NCI-H345 treated with DMSO at 0.1 percent for 48 hours (cell line): Measurements from ENCODE around the gene PBRM1.

ENCODE experiments used
- DNase-seq: peaks from one replicate; lab custom pipeline; 2025; ENCODE audit not compliant: unreplicated experiment; lab: John Stamatoyannopoulos, UW

Gene PBRM1

DNA sequence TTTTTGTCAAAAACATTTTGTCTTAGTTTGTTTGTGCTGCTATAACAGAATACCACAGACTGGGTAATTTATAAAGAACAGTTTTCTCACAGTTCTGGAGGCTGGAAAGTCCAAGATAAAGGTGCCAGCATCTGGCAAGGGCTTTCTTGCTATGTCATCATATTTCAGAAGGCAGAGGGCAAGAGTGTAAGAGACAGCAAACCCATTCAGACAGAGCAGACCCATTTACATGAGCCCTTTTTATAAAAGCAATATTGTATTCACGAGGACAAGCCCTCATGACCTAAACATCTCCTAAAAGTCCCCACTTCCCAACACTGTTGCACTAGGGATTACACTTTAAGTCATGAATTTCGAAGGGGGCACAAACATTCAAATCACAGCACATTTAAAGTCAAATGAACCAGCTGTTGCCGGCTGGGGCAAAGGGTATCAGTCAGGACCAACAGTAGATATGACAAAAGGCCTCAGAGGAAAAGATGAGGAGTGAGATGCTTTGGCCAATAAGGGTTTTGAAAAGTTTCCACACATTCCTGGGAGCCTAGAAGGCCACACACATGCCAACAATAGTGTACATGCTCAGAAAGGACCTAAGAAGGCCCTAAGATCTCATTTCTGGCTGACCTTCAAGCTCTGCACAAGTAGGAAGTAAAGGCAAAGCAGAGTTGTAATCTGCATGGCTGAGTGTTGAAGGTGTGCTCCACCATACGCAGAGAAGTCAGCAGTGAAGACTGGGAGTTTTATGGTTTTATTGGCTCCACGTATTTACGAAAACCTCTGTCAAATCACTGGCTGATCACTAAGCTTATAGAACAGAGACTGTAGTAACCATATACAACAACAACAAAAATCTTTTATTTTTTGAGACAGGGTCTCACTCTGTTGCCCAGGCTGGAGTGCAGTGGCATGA lies 111.4 kb downstream of the PBRM1 start:
- no peak for DNase-seq

GRCh38 chr3:52572221-52572620 lies 113.5 kb downstream of the PBRM1 start:
- DNase-seq, result no peak

DNA sequence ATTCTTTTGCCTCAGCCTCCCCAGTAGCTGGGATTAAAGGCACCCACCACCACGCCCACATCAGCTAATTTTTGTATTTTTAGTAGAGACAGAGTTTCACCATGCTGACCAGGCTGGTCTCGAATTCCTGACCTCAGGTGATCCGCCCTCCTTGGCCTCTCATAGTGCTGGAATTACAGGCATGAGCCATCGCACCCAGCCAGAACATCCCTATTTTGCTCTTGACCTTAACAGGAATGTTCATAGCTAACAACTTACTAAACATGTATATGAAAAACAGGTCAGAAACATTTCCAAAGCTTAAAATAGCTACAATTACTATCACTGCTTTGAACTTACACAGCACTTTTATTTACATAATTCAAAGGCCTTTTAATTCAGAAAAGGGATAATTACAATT lies 115.6 kb downstream of the PBRM1 start:
- no peak for DNase-seq

DNA sequence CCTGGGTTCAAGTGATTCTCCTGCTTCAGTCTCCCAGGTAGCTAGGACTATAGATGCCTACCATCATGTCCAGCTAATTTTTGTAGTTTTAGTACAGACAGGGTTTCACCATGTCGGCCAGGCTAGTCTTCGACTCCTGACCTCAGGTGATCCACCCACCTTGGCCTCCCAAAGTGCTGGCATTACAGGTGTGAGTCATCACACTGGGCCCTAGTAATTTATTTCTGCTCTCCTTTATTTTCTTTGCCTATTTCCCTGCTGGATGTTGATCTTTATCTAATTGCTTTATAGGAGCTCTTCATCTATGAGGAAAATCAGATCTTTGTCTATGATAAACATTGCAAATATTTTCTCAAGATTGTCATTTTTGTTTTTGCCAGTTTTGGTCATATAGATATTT lies 117.6 kb downstream of the PBRM1 start:
- DNase-seq, result no peak

GRCh38 chr3:52563984-52564383 lies 121.7 kb downstream of the PBRM1 start:
- DNase-seq, result no peak

- no peak for DNase-seq
Observed at GRCh38 chr3:52561028-52561747, 124.5 kb downstream of the PBRM1 start.

DNA sequence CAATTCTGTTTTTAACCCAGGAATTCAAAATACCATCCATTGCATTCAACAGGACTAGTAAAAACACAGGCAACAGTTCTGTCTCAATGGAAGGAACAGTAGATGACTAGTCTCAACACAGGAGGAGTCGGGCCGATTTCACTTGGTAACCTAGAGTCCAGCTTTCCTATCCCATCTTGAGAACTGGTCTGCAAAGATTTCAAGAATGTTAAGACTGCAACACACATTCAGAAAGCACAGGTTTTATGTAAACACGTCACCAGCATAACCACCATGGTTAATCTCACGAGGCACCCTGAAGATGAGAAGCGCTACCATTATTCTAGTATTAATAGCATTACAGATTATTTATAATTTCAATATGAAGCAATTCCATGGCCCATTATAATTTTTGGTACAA lies 127.3 kb downstream of the PBRM1 start:
- no peak for DNase-seq

GRCh38 chr3:52557011-52557960 lies 128.4 kb downstream of the PBRM1 start:
- no peak for DNase-seq

DNA sequence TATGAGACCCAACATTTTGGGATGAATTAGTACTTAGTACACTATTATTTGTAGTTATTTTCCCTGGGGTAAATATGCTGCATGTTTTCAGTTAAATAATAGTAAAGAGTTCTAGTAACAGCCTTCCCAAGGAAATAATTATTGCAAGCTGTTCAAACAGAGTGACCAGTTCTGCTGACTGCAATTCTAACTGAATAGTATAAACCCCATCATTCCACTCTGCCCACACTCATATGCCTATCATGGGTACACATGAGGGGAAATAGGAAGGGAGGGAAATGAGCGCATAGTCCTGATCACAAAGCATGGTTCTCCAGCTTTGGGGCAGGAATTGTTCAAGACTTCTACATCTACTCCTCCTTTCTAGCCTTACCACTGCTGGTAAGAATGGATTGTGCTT lies 130.7 kb downstream of the PBRM1 start:
- DNase-seq, result no peak

GRCh38 chr3:52554026-52554755 lies 131.5 kb downstream of the PBRM1 start:
- peak; percentile 25 for DNase-seq

DNA sequence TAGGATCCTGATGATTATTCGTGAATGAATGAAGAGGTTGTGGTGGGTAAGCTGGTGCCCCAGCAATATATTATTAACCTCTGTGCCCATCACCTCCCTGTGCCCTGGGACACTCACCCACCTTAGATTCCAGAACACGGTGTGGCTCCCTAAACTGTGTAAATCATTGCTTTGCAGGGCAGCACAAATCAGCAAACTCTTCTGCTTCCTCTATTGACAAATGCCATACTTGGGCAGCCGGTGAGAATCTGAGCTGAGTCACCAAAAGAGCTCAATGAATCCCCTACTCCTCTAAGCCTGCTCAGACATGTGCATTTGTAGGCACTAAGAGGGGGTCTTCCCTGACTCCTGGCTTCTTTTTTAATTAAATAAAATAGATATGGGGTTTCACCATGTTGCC lies 133.6 kb downstream of the PBRM1 start:
- DNase-seq, result no peak

DNA sequence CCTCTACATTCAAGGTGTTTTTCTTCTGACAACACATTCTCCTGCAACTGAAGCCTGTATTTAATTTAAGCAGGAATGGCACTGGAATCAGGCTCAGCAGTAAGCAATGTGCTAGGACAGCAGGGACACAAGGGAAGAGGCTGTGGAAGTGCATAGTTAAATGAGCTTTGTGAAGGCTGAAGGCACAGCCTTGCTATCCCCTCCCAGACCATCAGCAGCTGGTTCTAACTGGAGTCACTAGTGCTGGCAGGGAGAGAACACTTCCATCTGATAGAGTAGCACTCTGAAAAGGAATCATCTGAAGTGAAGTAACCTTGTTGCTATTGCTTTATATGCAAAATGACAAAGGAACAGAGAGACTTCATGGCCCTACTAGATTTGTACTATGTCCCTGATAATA lies 134.6 kb downstream of the PBRM1 start:
- DNase-seq, result no peak

GRCh38 chr3:52547143-52547542 lies 138.6 kb downstream of the PBRM1 start:
- DNase-seq, result no peak

DNA sequence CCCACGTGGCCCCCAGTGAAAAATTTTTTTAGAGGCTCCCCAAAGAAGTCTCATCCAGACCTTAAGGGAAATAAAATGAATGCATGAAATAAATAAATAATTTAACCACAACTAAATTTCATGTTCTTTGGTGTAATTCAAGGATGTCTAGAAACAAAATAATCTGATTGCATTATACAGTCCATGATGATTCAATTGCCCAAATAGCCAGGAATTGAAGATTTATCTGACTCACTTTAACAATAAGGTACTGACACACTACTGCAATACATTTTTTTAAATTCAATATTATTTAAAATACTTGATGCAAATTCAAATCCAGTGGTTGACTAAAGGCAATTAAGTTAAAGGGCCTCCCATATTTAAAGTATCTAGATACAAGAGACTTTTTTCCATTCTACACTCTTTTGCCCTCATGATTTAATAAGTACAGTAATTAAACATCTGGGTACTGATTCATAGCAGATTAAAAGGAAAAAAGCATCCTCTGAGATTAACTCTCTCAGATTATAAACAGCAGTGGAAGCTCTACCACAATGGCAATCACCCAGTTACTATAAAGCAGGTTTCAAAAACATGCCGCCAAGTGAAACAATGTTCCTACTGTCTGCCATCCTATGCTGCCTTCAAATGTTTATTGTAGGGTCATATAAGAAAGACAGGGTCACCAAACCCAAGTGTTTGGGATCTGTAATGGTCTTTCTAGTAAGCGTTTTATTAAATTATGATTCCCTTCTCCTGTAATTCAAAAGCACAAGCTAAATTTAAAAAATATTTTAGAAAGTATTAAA lies 139.4 kb downstream of the PBRM1 start:
- no peak for DNase-seq

DNA sequence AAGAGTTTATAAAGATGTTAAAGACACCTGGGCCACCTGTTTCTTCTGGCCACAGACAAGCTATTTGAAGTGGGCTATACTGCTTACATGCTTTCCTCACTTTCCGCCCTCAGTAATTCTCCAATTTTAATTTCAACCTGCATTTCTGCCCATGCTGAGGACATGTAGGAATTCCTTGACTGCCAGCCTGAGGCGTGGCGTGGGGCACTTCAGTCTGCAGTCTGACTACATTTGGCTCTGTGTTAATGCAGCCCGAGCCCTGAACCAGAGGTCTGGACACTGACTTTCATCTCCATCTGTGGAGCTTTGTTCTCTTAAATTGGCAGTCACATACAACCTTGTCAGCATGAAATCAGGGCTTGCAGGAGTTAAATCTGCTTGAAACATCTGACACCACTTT lies 140.8 kb downstream of the PBRM1 start:
- DNase-seq, result no peak

- no peak for DNase-seq
Observed at GRCh38 chr3:52541050-52541449, 144.7 kb downstream of the PBRM1 start.

- no peak for DNase-seq
Observed at GRCh38 chr3:52539010-52539653, 146.6 kb downstream of the PBRM1 start.

- no peak for DNase-seq
Observed at GRCh38 chr3:52537726-52538421, 147.8 kb downstream of the PBRM1 start.

- DNase-seq, result no peak
Observed at GRCh38 chr3:52537165-52537620, 148.5 kb downstream of the PBRM1 start.
